ENCODE data around the gene DMBX1. TPM values are rescaled to one million over a fixed set of nuclear protein-coding genes. Genes with fewer than 3 reads are reported as not detected.

DMBX1 gene
- total RNA-seq, 1 donor from 2014 or later = not detected

GRCh38 chr1:46528297-46528955 lies 38.8 kb downstream of the DMBX1 start:
- H3K27me3 ChIP-seq = no peaks in the 10 kb centered on the region
- intact Hi-C loops (cut with DNase I) = loop anchor here (1.0 kb wide), 2 partner anchors 81 to 122 kb away; no protein-coding TSS in a partner anchor

DNA sequence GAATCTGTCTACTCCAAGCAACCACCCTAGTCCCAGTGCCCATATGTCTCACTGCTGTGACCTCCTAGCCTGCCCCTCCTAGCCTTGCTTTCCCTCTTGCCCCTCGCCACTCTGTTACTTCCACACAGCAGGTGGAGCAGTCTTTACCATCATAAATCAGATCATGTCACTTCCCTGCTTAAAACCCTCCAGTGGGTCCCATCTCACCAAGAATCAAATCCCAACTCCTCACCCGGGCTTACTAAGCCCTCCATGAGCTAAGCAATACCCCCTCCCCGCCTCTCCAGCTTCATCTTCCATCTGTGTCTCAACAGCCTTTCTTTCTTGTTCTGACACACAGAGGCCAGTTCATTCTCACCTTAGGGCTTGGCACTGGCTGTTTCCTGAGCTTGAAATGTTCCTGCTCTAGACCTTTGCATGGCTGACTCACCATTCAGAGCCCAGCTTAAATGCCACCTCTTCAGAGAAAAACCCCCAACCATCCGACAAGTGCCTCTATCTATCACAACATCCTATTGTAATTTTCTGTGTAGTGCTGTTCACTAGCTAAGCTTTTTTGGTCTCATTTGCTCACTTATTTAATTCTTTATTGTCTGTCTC lies 39.5 kb downstream of the DMBX1 start:
- intact Hi-C loops (cut with DNase I) = no loop called here
- Histone ChIP-seq H3K4me1 (peaks cover 0 to 4% of the 10 kb centered on the region in 2 donors), H3K4me3 (no peak overlapping the region), H3K27ac (no peak overlapping the region), H3K27me3 (no peaks in the 10 kb centered on the region), H3K36me3 (no peaks in the 10 kb centered on the region), H3K9me3 (no peaks in the 10 kb centered on the region)
- DNase-seq (ENCODE audit: low spot score in 2 of 2) = no peak
- TF ChIP-seq CTCF (IDR thresholded peaks at IDR 0.05) = no peak

More at GRCh38 chr1:46528297-46528955, 38.8 kb downstream of the DMBX1 start:
- no peak overlapping the region for H3K27ac ChIP-seq
- peaks cover 0 to 4% of the 10 kb centered on the region in 2 donors for H3K4me1 ChIP-seq
- H3K9me3 ChIP-seq = no peaks in the 10 kb centered on the region
- no peaks in the 10 kb centered on the region for H3K36me3 ChIP-seq
- TF ChIP-seq CTCF (IDR thresholded peaks at IDR 0.05) = no peak
- no peak for DNase-seq (ENCODE audit: low spot score in 2 of 2)
- H3K4me3 ChIP-seq = no peak overlapping the region

GRCh38 chr1:46530311-46530710 lies 40.7 kb downstream of the DMBX1 start:
- peaks cover 0 to 4% of the 10 kb centered on the region in 2 donors for H3K4me1 ChIP-seq
- TF ChIP-seq CTCF (IDR thresholded peaks at IDR 0.05) = no peak
- DNase-seq (ENCODE audit: low spot score in 2 of 2) = no peak
- intact Hi-C loops (cut with DNase I) = no loop called here
- H3K36me3 ChIP-seq = no peaks in the 10 kb centered on the region
- H3K9me3 ChIP-seq = no peaks in the 10 kb centered on the region
- H3K27ac ChIP-seq = no peak overlapping the region
- H3K27me3 ChIP-seq = no peaks in the 10 kb centered on the region
- H3K4me3 ChIP-seq = no peak overlapping the region

- Histone ChIP-seq H3K36me3 (no peaks in the 10 kb centered on the region), H3K4me3 (no peak overlapping the region), H3K4me1 (peaks cover 0 to 4% of the 10 kb centered on the region in 2 donors), H3K27me3 (no peaks in the 10 kb centered on the region), H3K27ac (no peak overlapping the region), H3K9me3 (no peaks in the 10 kb centered on the region)
- DNase-seq (ENCODE audit: low spot score in 2 of 2) = no peak
- TF ChIP-seq CTCF (IDR thresholded peaks at IDR 0.05) = no peak
- intact Hi-C loops (cut with DNase I) = no loop called here
Observed at GRCh38 chr1:46530791-46531409, 41.3 kb downstream of the DMBX1 start.

DNA sequence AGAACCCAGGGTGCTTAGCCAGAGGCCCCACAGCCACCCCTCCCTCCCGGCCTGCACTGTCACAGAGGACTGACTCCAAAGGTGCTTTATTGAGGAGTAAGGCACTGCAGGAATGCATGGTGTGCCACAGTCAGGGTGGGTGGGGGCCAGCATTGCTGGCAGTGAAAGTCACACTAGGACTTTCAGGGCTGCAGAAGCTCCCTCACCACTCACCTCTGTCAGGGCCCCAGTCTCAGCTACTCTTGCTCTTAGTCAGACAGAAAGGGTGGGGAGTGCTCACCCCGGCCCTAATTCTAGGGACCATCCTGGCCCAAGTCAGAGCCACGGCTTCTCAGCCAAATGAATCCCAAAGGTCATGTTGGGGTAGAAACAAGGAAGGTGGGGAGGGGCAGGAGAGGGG lies 42.5 kb downstream of the DMBX1 start:
- Histone ChIP-seq H3K4me1 (peaks cover 0 to 4% of the 10 kb centered on the region in 2 donors), H3K27ac (no peak overlapping the region), H3K9me3 (no peaks in the 10 kb centered on the region), H3K36me3 (no peaks in the 10 kb centered on the region), H3K4me3 (no peak overlapping the region), H3K27me3 (no peaks in the 10 kb centered on the region)
- intact Hi-C loops (cut with DNase I) = loop anchor here (2.0 kb wide), 1 partner anchor 187 kb away; the partner anchor contains the start of gene EFCAB14
- TF ChIP-seq CTCF (IDR thresholded peaks at IDR 0.05) = no peak
- no peak for DNase-seq (ENCODE audit: low spot score in 2 of 2)
